HG03280 (cell line): ENCODE data around the gene DLL1.
"Not testable (repeated sequence)": the region's sequence is repeated elsewhere in the genome, so short reads cannot be mapped to it uniquely, and the experiment has no call there.

ENCODE experiments used
- ATAC-seq: cut with Tn5 transposase; IDR thresholded peaks from one replicate; pipeline ENCODE4 v1.9.1; 2021; ENCODE audit warnings: mild to moderate bottlenecking, moderate library complexity; ENCODE audit not compliant: unreplicated experiment

The DLL1 gene, protein sequence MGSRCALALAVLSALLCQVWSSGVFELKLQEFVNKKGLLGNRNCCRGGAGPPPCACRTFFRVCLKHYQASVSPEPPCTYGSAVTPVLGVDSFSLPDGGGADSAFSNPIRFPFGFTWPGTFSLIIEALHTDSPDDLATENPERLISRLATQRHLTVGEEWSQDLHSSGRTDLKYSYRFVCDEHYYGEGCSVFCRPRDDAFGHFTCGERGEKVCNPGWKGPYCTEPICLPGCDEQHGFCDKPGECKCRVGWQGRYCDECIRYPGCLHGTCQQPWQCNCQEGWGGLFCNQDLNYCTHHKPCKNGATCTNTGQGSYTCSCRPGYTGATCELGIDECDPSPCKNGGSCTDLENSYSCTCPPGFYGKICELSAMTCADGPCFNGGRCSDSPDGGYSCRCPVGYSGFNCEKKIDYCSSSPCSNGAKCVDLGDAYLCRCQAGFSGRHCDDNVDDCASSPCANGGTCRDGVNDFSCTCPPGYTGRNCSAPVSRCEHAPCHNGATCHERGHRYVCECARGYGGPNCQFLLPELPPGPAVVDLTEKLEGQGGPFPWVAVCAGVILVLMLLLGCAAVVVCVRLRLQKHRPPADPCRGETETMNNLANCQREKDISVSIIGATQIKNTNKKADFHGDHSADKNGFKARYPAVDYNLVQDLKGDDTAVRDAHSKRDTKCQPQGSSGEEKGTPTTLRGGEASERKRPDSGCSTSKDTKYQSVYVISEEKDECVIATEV

DNA sequence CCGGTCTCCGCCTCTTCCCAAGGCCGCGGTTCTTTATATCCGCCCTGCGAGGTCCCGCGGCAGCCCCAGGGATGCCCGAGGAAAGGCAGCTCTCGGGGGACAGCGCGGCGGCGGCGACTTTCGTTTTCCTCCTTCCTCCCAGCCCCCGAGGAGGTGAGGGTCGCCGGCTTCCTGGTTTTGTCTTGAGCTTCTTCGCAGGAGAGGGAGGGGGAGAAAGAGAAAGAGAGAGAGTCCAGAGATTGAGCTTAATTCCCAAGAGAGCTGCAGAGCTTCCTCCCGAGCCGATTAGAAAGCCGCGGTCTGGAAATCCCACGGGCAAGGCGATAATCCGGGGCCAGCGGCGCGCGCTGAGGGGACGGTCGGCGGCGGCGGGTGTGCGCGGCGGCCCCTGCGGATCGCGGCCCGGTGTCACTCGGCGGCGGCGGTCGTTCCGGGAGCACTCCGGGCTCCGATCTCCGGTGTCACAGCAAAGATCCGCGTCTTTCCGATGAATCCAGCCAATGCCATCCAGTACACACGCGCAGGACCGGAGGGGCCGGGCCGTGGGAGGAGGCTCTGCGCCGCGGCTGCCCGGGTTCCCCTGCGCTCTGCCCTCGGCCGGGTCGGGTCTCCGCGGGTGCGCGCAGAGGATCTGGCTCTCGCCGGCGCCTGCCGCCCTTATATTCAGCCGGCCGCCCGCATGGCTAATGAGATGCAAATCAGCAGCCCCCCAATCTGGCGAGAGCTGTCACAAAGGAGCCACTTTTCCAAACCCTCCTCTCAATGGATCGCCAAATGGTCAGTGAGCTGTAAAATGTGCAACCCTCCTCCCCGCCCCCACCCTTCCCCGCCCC, at the start of gene DLL1:
TSS of gene DLL1 (minus strand) at position 783 of the 833 bp plus-strand sequence. CDS start 939 bp downstream, outside the sequence.
- no peak for ATAC-seq

- not testable (repeated sequence) for ATAC-seq
Measured at GRCh38 chr6:170335199-170335598, 44.3 kb upstream of the DLL1 start.

- no peak for ATAC-seq
Measured at GRCh38 chr6:170329321-170329720, 38.4 kb upstream of the DLL1 start.

DNA sequence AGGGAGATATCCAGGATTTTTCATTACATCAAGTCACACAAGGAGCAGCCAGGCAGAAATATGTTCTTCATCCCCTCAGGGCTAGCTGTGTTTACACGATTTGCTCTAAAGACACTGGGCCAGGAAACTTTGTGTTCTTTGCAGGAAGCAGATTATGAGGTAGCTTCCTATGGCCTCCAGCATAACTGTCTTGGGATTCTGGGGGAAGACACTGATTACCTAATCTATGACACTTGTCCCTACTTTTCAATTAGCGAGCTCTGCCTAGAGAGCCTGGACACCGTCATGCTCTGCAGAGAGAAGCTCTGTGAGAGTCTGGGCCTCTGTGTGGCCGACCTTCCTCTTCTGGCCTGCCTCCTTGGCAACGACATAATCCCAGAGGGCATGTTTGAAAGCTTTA, 26.8 kb upstream of the DLL1 start:
- ATAC-seq = no peak

DNA sequence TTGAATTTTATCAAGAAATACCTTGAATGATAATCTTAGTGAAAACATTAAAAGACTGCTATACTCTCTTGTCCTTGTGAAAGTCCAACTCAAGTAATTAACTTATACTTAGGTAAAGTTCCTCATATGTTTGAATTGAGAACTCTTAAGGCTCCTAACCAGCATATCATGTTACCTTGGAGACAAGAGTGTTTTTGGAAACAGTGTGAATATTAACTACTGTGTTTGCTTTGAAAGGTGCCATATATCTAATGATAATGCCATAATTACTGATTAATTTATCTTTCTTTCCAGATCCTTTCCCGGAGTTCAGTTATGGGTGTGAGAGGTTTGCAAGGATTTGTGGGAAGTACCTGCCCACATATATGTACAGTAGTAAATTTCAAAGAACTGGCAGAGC, 26.2 kb upstream of the DLL1 start:
- ATAC-seq = no peak

DNA sequence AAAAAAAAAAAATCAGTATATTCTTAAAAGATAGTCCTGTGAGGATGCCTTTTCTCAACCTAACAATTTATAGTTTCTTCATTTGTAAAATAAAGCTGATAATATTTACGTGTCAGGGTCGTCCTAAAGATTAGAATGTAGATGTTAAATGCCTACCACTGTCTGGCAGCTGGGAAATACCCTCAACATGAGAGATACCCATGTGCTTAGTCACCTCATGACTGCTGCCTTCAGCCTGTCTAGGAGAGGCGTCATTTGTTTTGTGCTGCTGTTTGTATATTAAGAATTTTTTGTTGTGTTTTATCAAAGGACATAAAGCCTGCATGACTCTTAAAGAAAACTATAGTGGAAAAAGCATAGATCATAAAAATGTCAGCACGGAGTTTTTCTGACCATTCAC, 25.2 kb upstream of the DLL1 start:
- ATAC-seq = no peak

DNA sequence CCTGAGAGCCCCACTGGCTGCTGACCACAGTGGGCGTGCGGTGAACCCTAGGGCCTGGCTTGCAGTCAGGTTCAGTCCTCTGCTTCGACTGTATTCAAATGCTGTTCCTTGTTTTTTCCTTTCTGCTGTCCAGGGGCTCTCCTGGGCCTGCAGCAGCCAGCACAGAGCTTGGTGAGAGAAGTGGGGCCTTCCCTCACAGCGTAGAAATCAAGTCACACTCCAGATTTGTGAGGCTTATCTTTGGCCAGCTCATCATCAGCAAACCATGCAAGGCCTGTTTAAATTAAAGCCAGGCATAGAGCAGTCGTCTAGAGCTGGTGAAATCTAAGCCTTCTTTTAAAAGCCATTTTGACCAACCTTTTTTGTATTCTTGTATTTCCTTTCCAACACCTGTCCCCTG, 24.1 kb upstream of the DLL1 start:
- no peak for ATAC-seq

GRCh38 chr6:170313716-170314295, 22.9 kb upstream of the DLL1 start:
- ATAC-seq = no peak

- no peak for ATAC-seq
Measured at GRCh38 chr6:170312876-170313275, 22.0 kb upstream of the DLL1 start.

GRCh38 chr6:170311696-170312095, 20.8 kb upstream of the DLL1 start:
- ATAC-seq = no peak

GRCh38 chr6:170308761-170309160, 17.9 kb upstream of the DLL1 start:
- no peak for ATAC-seq

- no peak for ATAC-seq
Measured at GRCh38 chr6:170307080-170307545, 16.2 kb upstream of the DLL1 start.

DNA sequence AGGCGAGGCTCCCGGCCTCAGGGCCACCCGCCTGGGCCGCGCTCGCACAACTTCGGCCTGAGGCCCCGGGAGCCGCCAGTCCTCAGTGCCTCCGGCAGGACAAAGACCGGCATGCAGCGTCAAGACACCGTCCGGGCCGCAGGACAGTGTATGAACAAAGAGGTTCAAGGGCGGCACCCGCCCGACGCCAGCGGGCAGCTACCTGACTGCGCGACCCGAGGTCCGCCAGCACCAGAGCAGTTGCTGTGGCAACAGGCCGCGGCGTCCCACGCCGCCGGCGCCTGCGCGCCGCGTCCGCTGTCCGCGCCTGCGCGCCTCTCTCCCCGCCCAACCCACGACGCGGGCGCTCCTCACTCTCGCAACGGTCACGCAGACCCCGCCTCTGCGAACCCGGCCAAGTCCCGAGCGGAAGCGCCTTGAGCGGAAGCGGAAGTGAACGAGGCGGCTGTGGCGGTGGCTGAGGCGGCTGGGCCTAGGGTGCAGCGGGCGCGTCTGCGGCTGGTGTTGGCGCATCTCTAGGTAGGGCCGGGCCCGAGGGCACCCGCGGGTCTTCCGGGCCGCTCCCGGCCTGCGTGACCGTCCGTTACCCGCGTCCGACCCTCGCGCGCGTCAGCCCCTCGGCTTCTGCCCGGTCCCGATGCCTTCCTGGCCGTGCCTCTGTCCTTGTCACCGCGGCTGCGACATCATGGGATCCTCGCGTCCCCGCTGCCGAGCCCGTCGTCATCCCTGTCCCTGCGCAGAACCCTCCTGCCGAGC, 15.6 kb upstream of the DLL1 start, which contains the start of gene FAM120B:
TSS of gene FAM120B (plus strand) at position 435 of the 756 bp plus-strand sequence. CDS start 10,633 bp downstream, outside the sequence.
- peak; percentile 97 for ATAC-seq

- peak; percentile 10 for ATAC-seq
Measured at GRCh38 chr6:170305805-170306323, 15.0 kb upstream of the DLL1 start.

GRCh38 chr6:170301184-170301583, 10.3 kb upstream of the DLL1 start:
- ATAC-seq = no peak

DNA sequence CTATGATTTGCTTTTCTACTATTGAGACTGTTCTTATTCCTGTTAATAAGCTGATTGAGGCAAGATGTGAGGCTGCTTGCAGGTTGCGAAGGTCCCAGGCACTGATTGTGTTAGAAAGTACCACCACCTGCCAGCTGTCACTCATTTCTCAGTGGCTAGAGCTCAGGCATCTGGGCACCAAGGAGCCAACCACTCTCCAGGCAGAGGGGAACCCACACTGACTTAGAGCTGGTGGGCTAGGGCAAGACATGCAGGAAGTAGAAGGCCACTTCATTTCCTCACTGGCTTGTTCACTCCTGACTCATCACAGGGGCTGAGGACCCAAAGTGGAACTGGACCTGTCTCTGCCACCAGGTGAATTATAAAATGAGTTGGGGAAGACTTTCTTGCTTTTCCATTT, 7.8 kb upstream of the DLL1 start:
- no peak for ATAC-seq

- no peak for ATAC-seq
Measured at GRCh38 chr6:170297576-170298330, 6.9 kb upstream of the DLL1 start.

DNA sequence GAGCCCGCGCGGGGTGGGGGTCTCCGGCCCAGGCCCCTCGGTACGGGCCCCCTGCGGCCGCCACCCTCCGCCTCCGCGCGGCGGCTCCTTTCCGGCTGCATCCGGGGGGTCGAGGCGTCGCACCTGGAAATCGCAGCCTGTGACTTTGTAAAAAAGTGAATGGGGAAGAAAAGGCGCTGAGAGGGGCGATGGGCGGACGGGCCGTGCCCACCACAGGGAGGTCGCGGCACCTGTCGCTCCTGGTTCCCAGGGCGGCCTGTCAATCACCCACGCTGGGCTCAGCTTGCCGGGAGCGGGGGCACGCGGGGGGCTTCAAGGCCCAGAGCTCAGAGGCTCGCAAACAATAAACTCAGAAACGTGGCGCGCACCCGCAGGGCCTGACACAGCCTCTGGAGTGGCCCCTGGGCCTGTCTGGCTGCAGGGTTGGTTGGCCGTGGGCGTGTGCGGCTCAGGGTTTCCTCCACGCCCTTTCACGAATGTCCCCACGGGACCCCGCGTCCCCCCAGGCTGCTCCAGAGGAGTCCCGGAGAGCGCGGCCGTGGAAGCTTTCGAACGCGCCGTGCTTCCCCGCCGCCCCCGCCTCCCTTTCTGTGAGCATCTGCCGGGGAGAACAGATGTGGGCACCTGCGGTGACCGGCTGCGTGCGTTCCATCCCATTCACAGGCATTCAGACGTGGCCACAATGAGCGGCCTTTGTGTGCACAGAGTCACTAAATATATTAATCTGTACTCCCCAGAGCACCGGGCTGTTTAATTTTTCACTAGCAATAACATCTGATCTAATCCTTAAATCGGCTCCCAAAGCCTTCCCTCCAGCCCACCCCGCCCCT, 6.1 kb upstream of the DLL1 start:
- ATAC-seq = no peak
